TTC549 (cell line): Measurements from ENCODE around the gene ZNF628.

ENCODE experiments used
- FAIRE-seq: peaks from 2 replicates; lab custom pipeline; 2012; peaks lifted over from hg19 to GRCh38; lab: Jason Lieb, UNC

ZNF628 gene

DNA sequence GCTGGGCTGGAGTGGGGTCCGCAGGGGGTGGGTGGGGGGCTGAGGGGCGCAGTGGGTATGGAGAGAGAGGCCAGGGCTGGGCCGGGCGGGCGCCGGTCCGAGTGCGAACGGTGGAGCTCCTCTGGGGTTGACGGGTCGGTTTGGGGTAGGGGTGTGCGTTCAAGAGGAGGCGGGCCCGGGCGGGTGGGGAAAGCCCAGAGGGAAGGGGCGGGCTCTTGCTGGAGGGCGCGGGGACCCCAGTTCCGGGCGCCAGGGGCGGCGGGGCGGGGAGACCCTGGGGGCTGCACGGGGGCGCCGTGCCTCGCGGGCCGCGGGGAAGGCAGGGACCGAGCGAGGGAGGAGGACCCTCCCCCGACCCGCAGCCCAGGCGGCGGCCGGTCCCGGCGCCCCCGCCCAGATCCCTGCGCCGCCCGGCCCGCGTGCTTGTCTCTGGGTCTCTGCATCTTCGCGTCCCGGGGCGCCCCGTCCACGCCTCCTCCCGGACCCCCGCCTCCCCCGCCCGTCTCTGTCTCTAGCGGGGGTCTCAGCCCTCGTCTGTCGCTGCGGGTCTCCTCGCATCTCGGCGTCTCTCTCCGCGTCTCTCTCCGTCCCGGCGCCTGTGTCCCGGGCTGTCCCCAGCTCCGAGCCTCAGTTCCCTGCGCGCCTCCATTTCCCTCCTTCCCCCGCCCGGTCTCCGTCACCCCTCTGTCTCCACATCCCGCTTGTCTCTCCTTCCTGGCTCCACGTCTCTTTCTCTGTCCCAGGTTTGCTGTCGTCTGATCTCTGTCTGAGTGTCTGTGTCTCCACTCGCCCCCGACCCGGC, 25.1 kb upstream of the ZNF628 start:
- FAIRE-seq = no peak

DNA sequence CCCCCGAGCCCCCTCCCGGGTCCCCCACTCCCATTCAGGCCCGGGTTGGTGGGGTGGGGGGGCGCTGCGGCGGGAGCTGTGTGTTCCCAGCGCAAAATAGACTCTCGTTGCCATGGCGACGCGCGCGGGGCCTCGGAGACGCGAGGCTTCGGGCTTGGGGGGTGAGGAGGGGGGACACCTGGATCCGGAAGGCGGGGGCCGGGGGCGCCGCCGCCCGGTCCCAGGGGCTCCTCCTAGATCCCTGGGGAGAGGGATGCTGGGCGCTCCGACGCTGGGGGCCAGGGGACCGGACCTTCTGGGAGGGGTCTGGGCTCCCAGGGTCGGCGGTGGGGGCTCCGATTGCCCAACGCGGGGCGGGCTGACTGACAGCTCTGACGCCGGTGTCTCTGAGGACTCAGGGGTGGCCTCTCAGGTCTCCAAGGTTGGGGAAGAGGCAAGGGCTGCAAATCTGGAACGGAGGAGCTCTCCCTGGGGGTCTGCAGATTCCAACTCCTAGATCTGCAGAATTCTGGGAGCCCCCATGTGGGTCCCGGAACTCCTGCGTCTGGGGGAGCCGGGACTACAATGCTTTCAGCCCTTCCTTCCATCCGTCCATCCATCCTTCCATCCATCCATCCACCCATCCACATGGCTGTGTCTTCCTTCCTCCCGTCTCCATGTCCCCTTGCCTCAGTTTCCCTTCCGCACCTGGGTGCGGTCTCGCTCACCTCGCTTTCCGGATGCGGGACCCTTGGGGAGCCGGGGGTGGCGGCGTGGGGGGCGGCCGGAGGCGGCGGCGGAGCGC, 24.3 kb upstream of the ZNF628 start:
- FAIRE-seq = no peak

DNA sequence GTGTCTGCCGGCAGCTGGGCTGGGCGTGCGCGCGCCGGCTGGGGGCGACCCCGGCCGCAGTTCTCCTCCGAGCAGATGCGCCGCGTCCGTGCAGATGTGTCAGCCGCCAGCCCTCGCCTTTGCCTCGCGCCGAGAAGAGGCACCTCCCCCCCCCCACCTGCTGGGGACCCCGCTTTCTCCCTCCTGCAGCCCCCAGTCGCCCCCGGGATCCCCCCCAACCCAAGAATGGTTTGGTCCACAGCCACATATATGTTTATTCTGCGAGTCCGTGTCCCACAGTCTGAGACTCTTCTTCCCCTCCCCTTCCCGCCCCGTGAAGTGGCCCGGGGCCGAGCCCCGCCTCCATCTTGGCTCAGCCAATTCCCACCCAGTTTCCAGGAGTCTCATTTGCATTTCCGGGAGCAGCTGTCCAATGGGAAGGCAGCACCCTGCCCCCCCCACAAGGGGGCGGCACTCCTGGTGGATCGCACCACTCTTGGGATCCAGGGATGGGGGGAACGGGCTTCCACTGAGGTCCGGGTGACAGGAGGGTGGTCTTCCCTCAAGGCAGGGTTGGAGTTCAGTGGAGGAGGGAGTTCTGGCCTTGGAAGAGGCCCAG, 23.6 kb upstream of the ZNF628 start:
- FAIRE-seq = no peak

DNA sequence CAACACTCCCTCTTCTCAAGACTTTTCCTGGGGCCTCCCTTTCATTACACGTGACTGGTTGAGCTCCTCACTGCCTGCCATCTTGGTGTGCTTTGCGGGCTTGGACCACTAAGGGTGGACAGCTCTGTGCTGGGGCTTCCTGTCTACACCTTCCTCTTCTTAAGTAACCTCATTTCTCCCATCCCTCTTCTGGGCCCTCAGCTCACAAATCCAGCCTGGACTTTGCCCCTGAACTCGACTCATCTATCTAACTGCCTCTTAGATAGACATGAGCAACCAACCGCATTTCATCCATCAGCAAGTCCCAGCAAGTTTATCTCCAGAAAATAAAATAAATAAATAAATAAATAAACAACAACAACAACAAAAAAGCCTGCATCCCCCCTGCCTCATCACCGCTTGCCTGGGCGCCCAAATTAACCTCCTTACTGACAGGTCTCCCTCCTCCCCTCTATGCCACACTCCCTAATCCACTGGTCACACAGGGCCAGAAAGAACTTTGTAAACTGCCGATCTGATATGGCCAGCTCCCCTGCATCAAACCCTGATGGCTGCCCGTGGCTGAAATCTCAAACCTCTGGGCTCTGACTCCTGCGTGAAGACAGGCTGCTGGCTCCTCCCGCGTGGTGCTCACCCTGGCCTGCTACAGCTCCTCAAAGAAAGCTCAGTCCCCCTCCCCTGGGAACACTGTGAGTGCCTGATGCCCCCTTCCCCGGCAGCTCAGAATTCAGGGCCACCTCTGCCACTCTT, 22.7 kb upstream of the ZNF628 start:
- FAIRE-seq = no peak

DNA sequence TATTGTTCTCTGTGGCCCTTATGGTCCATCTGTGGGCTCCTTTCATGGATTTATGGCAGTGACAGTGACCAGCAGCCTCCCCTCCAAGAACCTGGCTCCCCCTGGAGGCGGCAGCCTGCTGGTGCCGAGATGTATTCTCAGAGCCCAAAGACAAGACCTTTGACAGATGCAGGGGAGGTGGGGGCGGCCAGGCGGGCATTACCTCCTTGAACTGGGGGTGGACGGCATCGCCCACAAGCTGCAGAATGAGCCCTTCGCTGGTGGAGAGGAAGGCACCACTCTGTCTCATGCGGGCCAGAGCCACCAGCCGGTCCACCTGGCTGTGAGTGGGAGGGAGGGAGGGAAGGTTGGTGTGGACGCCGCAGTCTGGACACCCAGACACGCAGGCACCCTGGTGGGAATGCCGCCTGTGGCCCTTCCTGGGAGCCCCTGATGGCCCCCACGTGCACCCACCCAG, 21.6 kb upstream of the ZNF628 start:
- no peak for FAIRE-seq

DNA sequence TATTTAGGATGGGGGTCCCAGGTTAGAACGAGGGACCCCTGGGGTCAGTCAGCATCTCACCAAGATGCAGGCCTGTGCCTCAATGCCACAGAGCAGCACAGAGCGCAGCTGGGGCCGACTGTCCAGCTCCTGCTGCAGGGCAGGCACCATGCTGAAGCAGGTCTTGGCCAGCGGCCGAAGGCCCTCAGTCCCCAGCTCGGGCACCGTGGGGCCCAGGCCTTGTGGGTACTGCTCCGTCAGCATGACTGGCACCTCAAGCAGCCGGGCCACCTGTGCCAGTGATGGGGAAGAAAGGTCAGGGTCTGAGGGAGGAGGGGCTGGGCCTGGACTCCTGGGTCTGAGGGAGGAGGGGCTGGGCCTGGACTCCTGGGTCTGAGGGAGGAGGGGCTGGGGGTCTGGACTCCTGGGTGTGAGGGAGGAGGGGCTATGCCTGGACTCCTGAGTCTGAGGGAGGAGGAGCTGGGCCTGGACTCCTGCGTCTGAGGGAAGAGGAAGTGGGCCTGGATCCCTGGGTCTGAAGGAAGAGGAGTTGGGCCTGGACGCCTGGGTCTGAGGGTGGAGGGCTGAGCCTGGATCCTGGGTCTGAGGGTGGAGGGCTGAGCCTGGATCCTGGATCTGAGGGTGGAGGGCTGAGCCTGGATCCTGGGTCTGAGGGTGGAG, 20.7 kb upstream of the ZNF628 start:
- no peak for FAIRE-seq

DNA sequence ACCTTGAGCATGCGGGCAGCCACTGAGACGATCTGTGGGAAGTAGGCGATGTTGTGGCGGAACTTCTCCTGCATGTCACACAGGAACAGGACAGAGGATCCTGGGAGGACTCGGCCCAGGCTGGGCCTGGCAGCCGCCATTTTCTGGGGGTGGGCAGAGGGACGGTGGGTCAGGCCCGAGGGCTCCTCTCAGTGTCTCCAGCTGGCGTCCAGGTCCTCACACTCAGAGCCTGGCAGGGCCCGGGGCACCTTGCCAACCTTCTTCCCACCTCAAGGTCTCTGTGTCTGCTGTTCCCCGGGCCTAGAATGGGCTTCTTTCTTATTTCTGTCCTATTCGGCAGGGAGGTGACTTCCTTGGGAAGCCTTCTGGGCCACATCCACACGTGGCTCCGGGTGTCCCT, 20.1 kb upstream of the ZNF628 start:
- FAIRE-seq = no peak

DNA sequence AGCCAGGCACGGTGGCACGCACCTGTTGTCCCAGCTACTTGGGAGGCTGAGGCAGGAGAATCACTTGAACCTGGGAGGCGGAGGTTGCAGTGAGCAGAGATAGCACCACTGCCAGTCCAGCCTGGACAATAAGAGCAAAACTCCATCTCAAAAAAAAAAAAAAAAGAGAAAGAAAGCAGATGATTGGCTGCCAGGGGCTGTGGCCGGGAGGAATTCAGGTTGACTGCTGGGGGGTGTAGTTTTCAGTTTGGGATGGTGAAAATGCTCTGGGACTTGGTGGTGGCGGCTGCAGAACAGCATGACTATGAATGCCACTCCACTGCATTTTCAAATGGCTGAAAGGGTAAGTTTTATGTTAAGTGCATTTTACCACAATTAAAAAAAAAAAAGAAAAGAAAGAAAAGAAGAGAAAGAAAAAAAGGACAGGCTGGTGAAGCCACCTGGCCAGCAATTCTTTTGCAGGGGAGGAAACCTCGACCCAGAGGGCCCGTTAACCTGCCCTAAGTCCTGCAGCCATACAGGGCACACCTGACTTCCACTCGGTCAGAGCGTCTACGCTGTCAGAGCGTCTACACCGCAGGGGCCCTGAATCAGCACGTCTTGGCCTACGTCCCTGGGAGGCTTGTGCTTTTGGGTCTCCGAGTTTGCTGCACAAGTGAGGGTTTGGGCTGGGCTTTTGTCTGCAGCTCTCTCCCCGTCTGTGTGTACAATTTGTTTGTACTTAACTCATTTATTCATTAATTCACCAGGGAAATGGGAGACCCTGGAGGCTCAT, 18.5 kb upstream of the ZNF628 start:
- FAIRE-seq = no peak

DNA sequence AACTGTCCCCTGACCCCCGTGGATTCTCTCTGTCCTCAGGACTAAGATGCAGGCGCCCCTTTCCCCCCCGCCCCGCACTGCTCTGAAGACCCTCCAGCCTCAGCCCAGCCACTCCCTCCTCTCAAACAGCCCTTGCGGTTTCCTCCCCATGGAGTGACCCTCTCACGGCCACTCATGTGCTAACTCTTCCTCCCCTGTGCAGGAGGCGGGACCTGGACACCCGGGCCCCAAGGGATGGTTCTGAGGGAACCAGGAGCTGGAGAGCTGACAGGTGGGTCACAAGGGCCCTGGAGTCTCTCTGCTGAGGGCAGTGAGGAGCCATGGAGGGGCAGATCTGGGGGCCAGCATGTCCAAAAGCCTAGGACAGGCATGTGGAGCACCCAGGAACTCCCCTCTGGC, 16.9 kb upstream of the ZNF628 start:
- no peak for FAIRE-seq

DNA sequence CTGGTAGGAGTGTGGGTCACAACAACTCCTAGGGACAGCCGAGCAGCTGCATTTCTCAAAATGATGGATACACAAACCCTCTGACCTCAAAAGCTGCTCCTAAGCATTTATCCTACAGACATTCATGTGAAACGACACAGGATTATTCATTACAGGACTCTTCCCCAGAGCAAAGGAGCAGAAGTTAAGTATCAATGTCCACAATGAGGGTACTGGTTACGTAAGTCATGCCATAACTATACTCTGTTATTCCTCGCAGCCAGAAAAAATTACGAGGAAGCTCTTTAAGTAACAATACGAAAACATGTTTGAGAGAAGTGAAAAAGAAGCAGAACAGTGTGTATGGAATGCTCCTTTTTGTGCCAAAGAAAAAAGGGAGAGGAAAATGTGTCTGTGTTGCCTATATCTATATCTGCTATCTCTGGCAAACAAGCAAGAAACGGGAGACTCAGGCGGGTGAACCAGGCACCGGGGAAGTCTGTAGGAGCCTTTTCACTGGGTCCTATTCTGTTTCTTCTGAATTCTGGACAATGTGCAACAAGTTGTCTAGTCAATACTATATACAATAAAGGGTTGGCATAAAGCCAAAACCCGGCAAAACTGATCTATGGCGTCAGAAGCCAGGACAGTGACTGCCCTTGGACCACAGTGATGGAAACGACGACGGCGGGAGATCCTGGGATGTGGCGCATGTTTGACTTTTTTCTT, 16.3 kb upstream of the ZNF628 start:
- FAIRE-seq = no peak

DNA sequence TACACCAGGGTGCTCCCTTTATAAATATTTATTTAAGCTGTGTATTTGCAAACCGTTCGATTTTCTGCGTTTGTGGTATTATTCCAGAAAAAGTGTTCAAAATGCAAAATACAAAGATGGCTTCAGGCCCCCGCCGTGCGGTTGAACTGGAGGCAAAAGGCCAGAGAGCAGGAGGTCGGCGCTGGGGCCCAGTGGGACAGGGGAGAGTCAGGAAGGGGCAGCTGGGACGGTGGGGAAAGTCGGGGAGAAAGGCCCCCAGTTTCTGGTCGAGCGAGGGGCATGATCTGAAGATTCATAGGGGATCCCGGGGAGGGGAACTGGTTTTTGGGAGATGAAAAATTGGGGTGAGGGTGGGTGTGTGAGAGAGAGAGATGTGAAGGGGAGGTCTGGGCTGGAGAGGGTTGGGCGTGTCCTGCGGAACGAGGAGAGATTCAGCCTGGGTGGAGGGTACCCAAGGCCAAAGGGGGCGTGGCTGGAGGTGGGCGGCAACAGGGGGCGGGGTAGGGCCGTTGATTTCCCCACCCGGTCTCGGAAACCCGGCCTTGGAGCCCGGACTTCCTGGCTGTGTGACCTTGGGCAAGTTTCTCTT, 15.7 kb upstream of the ZNF628 start:
- peak; percentile 53 for FAIRE-seq

DNA sequence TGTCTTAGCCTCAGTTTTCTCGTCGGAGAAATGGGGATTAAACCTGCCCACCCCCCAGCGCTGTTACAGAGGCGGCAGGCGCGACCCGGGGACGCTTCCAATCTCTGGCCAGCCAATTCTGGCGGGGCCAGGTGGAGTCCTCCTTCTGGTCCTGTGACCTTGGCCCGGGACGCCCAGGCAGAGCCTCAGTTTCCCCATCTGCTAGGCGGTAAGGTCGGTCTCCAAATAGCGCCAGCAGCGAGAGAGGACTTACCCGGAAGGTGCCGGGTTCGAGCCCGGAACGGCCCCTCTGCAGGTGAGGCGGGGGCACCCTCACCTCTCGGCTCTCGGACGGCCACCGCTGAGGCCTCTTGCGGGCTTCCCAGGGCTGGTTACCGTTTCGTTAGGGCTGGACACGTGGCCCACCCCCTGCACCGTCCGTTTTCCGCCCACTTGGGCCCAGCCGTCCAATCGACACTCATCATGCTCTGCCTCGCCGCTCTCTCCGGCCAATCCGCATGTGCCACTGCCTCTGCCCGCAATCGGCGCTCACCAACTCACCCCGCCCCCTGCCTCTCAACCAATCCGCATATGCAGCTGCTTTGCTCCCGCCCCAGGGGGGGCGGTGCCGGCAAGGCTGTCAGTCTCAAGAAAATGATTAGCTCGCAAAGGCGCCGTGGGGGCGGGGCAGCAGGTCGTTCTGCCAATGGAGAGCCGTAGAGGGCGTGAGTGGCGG, 15.0 kb upstream of the ZNF628 start, which contains the start of gene ISOC2:
Gene ISOC2, minus strand, starts transcription at position 384 of the 715 bp plus-strand sequence. CDS start 5,156 bp downstream, outside the sequence.
- FAIRE-seq = peak; percentile 97

DNA sequence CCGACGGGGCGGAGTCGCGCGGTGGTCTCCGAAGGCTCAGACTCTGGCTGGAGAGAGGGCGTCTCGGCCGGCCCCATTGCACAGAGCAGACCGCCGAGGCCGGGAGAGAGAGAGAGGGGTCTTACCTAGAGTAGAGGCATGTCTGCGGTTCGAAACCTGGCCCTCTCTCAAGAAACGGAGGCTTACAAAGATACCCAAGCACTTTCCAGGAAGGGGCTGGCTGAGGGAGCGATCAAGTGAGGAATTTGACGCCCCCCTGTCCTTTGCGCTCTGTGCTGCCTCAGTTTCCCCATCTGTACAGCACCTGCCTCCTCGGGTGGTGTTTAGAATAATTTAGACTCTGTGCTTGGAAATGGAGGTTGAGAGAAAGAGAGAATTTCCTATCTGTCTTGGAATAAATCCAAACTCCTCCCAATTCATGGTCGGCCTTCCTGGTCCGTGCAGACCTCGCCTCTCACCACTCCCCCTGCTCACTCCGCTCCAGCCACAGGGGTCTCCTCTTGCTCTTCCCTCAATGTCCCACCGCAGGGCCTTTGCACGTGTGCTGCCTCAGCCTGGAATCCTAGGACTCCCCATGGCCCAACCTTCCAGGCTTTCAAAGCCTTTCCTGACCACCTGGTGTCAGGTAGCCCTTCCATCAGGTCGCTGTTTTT, 14.3 kb upstream of the ZNF628 start:
- FAIRE-seq = no peak

DNA sequence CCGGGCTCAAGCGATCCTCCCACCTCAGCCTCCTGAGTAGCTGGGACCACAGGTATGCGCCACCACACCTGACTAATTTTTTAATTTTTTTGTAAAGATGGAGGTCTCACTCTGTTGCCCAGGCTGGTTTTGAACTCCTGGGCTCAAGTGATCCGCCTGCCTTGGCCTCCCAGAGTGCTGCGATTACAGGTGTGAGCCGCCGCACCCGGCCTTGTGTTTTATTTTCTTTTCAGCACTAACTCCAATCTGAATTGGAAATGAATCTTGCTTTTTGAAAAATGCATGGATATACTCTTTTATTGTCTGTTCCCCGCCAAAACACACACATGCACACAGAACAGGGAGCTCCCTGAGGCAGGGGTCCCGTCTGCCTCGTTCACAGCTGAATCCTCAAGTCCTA, 13.7 kb upstream of the ZNF628 start:
- FAIRE-seq = no peak

DNA sequence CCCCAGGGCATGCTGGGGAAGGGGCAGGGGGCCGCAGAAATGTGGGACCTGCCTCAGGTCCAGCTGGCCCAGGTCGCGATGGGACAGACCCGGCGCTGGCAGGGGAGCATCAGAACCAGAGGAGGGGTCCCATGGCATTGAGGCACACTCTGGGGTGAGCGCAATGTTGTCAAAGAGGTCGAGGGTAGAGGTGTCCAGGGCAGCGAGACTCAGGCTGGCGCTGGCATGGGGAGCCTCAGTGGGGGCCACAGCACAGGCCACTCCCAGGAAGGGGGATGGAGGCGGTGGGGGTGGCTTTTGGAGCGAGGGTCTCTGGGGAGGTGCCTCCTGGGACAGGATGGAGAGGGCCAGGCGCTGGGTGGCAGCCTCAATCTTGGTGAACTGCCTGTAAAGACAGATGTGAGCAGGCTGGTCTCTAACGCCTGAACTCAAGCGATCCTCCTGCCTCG, 12.8 kb upstream of the ZNF628 start:
- FAIRE-seq = no peak

DNA sequence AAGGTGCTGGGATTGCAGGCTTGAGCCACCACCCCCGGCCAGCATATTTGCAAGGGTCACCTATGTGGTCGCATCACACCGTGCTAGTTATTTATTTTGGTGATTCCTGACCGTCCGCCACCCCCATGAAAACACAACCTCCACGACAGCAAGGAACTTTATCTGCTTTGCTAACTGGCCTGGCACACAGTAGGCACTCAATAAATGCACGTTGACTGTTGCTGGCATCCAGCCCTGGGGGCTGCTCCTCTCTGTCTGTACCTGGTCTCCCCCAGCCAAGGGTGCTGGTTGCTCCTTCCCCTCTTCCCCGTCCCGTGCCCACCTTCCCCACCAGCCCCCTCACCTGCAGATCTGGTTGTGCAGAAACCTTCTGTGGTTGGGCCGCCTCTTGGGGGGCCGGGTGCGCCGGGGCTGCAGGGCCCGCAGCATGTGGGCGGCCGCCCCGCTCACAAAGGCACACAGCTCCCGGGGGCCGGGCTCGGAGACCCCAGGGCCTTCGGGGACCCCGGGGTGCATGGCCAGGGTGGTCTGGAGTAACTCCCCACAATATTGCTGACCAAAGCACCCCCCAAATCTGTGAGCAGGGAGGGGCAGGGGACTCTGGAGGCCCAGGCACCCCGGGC, 12.3 kb upstream of the ZNF628 start:
- no peak for FAIRE-seq

DNA sequence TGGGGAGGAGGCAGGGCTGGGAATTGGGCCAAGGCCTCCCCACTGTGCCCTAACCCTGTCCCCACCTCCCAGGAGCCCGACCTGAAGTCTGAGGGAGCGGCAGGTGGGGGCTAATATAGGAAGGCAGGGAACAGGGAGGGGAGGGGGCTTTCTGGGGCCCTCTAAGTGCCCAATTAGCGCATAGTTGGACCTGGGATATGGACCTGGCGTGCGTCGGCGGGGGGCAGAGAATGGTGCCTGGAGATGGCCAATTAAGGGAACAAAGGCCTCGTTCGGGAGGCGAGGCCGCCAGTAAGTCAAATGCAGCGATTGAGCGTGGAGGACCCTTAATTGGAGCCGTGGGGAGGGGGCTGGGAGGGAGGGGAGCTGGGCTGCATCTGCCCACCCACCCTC, 11.8 kb upstream of the ZNF628 start, which contains the start of gene C19orf85:
Gene C19orf85, minus strand, starts transcription at position 90 of the 393 bp plus-strand sequence. CDS start 197 bp downstream, outside the sequence.
- FAIRE-seq = no peak
